HG03139 (cell line): Measurements from ENCODE around the gene CREB5.

Experiments used
- ATAC-seq: cut with Tn5 transposase; IDR thresholded peaks from one replicate; pipeline ENCODE4 v1.9.1; 2021; ENCODE audit not compliant: unreplicated experiment

CREB5 gene

GRCh38 chr7:28729281-28729680 is 317.0 kb downstream of the CREB5 start:
- ATAC-seq, result no peak

GRCh38 chr7:28729727-28730126 is 317.4 kb downstream of the CREB5 start:
- no peak for ATAC-seq

GRCh38 chr7:28731092-28731658 is 318.9 kb downstream of the CREB5 start:
- ATAC-seq, result no peak

- no peak for ATAC-seq
Observed at GRCh38 chr7:28732071-28732869, 320.0 kb downstream of the CREB5 start.

- ATAC-seq, result no peak
Observed at GRCh38 chr7:28733035-28733434, 320.7 kb downstream of the CREB5 start.

- no peak for ATAC-seq
Observed at GRCh38 chr7:28738412-28738811, 326.1 kb downstream of the CREB5 start.

- ATAC-seq, result no peak
Observed at GRCh38 chr7:28739128-28739527, 326.8 kb downstream of the CREB5 start.

- no peak for ATAC-seq
Observed at GRCh38 chr7:28739826-28740225, 327.5 kb downstream of the CREB5 start.

- no peak for ATAC-seq
Observed at GRCh38 chr7:28744951-28745350, 332.6 kb downstream of the CREB5 start.

GRCh38 chr7:28745351-28745750 is 333.0 kb downstream of the CREB5 start:
- ATAC-seq, result no peak

- ATAC-seq, result no peak
Observed at GRCh38 chr7:28747404-28747803, 335.1 kb downstream of the CREB5 start.

- ATAC-seq, result no peak
Observed at GRCh38 chr7:28747854-28748253, 335.5 kb downstream of the CREB5 start.

GRCh38 chr7:28748346-28748745 is 336.0 kb downstream of the CREB5 start:
- no peak for ATAC-seq

GRCh38 chr7:28748933-28749584 is 336.7 kb downstream of the CREB5 start:
- no peak for ATAC-seq

GRCh38 chr7:28749638-28750037 is 337.3 kb downstream of the CREB5 start:
- ATAC-seq, result no peak

- no peak for ATAC-seq
Observed at GRCh38 chr7:28750981-28751380, 338.7 kb downstream of the CREB5 start.

- ATAC-seq, result no peak
Observed at GRCh38 chr7:28753613-28754012, 341.3 kb downstream of the CREB5 start.

GRCh38 chr7:28754027-28754426 is 341.7 kb downstream of the CREB5 start:
- ATAC-seq, result no peak

- no peak for ATAC-seq
Observed at GRCh38 chr7:28754447-28754846, 342.1 kb downstream of the CREB5 start.

- no peak for ATAC-seq
Observed at GRCh38 chr7:28755255-28755654, 342.9 kb downstream of the CREB5 start.

- ATAC-seq, result no peak
Observed at GRCh38 chr7:28758186-28758585, 345.9 kb downstream of the CREB5 start.

GRCh38 chr7:28759475-28759971 is 347.2 kb downstream of the CREB5 start:
- ATAC-seq, result no peak
